Medulla oblongata (tissue), 1 donor: ENCODE data around the gene THOP1.

ENCODE experiments used
- DNase-seq: peaks from one replicate; pipeline ENCODE4 v3.0.0-alpha.2; 2015; ENCODE audit errors: extremely low spot score

Gene THOP1

DNA sequence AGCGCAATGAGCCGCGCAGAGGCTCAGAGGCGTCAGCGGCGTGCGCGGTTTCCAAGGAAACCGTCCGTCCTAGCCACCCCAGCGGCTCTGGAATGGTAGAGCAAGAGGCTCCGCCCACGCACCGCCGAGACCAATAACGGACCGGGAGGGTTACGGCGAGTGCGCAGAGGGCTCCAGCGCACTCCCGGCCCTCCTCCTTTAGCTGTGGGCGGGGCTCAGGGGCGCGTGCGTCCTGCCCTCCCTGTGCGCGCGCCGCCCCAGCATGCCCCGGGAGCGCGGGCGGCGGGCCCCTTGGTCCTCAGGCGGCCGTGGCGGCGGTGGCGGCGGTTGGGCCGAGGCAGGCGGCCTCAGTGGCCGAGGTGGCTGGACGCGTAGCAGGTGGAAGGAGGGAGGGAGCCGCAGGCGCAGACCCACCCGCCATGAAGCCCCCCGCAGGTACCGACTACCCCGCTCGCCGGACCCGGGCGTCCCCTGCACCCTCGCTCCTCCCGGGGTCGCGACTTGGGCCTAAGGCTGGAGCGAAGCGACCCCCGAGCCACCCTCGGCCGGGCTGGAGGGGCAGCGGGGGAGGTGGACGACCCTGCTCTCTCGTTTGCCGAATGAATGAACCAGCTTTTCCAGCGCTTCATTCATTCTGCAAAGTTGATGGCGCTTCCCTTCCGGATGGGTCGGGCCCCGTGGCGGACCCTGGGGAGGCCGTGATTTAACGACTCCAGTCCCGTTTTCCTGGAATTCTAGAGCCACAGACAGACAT, at the start of gene THOP1:
Gene THOP1, plus strand, starts transcription at position 260 of the 754 bp plus-strand sequence. Its CDS starts 160 bp downstream, at position 420.
- DNase-seq = peak; percentile 99

GRCh38 chr19:2736550-2737190, 48.6 kb upstream of the THOP1 start:
- DNase-seq = no peak

DNA sequence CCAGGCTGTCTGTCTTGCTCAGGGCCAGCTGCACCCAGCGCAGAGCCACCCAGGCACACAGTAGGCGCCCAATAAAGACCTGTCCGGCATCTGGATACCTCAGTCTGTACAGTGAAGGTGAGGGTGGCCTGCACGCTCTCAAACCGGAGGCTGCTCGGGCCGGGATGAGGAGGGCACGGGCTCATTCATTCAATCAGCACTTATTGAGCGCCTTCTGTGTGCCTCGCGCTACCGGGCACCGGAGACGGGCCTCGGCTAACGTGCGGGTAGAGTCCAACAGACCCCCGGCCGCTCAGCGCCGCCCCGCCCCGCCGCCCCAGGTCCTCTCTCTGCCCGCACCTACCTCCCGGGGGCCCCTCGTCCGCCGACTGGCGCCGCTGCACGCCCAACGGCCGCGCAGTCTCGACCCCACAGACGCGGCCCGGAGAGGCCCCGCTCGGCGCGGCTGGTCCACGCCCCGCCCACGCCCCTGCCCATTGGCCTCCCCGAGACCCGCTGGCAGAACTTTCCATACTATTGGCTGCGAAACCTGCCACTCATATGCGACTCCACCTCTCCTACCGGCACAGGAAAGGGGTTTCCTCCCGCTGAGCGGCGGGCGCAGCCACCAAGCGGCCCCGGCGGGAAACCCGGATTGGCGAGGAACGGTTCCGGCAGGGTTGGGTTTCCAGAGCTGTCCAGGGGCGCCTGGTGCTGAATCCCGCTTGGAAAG, 45.5 kb upstream of the THOP1 start, which contains the start of gene SLC39A3:
Gene SLC39A3, minus strand, starts transcription at position 416 of the 712 bp plus-strand sequence. CDS start 2,760 bp downstream, outside the sequence.
- DNase-seq = peak; percentile 99

DNA sequence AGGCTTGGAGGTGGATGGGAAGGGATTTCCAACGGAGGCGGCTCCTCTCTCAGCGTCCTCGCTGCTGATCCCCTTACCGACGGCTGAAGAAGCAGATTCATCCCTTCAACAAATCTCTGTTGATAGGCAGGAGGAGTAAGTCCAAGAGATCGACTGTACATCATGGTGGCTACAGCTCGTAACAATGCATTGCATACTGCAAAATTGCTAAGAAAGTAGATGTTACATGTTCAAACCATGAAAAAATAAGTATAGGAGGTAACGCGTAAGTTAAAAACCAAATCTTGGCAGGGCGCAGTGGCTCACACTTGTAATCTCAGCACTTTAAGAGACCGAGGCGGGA, 45.0 kb upstream of the THOP1 start:
- no peak for DNase-seq

DNA sequence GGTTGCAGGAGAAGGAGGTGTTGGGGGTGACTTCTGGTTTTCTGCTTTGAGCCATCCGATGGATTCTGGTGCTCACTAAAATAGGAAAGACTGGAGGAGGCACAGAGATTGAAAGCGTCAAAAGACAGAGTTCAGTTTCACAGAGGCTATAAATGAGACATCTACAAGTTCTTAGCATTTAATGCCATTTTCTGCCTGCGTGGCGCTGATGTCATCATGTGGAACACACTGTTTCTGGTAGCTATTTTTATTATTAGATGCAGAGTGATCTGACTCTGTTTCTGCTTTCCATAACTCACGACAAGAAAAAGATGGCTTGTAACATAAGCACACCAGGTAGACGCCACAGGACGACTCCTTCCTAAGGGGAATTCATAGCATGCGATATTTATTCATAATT, 42.2 kb upstream of the THOP1 start:
- DNase-seq = no peak

DNA sequence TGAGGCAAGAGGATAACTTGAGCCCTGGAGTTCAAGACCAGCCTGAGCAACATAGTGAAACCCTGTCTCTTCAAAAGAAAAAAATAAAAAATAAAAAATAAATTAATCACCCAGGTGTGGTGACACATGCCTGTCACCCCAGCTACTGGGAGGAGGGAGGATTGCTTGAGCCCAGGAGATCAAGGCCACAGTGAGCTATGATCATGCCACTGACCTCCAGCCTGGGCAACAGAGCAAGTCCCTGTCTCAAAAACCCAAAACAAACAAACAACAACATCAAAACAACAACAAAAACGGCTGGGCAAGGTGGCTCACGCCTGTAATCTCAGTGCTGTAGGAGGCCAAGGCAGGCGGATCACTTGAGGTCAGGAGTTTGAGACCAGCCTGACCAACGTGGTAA, 41.2 kb upstream of the THOP1 start:
- no peak for DNase-seq

DNA sequence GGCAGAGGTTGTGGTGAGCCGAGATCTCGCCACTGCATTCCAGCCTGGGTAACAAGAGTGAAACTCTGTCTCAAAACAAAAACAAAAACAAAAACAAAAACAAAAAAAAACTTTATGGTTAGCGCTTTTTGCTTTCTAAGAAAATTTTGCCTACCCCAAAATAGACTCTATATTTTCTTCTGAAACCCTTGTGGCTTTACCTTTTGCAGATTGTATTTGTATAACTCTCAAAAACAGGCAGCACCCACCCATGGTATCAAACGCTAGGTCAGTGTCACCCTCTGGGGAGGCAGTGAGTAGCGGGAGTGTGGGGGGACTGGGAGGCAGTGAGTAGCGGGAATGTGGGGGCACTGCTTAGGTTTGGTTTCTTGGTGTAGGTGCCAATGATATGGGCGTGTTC, 38.0 kb upstream of the THOP1 start:
- no peak for DNase-seq

GRCh38 chr19:2750808-2751437, 34.4 kb upstream of the THOP1 start:
- peak; percentile 36 for DNase-seq

DNA sequence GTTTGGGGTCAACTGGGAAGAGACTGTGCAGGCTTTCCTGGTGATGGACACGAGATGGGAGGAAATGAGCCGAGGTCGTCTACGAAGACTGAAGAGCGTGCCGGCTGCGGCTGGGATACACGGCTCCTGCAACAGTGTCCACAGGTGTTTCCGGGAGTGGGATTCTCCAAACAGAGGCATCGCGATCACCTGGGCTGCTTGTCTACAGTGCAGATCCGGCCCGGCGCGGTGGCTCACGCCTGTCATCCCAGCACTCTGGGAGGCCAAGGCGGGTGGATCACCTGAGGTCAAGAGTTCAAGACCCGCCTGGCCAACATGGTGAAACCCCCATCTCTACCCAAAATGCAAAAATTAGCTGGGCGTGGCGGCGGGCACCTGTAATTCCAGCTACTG, 33.9 kb upstream of the THOP1 start:
- no peak for DNase-seq

DNA sequence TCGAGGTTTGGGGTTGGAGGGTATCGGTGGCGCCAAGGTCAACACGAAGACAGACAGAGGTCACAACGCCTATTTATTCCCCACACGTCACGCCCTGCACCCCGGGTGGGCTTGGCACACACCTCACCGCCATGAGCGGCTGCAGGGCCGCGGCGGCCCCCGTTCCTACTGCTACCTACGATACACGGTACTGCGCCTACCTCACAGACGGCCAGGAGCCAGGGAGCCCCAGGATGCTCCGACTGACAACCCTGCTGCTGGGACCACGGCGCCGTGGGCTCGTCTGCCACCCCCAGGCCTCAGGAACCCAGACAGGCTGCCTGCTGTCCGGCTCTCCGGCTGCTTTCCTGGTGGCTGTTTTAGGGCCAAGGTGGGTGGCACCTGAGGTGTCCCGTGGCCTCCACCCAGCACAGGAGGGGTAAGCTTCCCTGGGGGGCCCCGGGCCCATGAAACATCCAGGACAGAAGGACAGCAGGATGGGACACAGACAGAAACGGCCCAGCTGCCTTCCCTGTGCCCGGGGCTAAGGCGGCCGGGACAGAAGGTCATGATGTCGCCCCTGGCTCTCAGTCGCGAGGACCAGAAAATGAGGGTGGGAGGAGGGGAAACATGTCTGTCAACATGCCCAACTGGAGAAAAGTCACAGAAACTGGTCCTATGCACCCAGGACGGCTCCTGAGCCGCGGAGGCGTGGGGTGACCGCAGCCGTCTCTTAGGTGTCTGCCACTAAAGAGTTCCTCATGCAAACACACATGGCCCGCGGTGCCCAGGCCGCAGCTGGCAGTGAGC, 30.4 kb upstream of the THOP1 start:
- no peak for DNase-seq

DNA sequence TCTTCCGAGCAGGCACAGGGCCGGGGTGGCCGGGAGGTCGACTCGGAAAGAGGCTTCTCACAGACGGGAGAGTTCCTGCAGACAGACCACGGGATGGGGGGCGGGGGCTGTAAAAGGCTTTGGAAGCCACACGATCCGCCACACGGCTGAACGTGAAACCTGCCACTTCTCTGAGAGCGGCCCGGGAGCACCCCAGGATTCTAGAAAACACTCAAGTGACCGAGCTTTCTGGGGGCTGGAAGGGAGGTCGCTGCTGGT, 29.9 kb upstream of the THOP1 start:
- no peak for DNase-seq

GRCh38 chr19:2755811-2756210, 29.5 kb upstream of the THOP1 start:
- no peak for DNase-seq

- no peak for DNase-seq
Observed at GRCh38 chr19:2756477-2756876, 28.8 kb upstream of the THOP1 start.

- DNase-seq = no peak
Observed at GRCh38 chr19:2756921-2757881, 28.1 kb upstream of the THOP1 start.

DNA sequence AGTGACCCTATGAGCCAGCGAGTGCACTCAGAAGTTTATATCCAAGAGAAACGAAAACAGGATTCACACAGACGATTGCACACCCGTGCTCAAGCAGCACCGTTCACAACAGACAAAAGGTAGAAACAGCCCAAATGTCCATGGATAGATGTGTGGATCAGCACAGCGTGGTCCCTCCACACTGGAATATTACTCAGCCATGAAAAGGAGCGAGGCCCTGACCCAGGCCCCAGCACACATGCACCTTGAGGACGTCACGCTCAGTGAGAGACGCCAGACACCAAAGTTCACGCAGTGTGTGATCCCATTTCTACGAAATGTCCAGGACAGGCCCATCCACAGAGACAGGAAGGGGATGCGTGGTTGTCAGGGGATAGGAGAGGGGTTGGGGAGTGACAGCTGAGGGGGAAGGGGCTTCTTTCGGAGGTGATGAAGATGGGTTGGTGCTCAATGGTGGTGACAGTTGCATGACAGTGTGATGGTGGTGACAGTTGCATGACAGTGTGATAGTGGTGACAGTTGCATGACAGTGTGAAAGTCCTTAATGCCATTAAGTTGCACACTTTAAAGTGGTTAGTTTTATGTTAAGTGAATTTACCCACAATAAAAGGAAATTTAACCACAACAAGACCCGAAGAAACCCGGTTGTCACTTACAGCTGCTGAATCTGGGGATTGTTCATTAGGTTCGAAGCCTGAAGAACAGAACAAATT, 26.5 kb upstream of the THOP1 start:
- no peak for DNase-seq

- no peak for DNase-seq
Observed at GRCh38 chr19:2759362-2759761, 25.9 kb upstream of the THOP1 start.

GRCh38 chr19:2759965-2760364, 25.3 kb upstream of the THOP1 start:
- no peak for DNase-seq

DNA sequence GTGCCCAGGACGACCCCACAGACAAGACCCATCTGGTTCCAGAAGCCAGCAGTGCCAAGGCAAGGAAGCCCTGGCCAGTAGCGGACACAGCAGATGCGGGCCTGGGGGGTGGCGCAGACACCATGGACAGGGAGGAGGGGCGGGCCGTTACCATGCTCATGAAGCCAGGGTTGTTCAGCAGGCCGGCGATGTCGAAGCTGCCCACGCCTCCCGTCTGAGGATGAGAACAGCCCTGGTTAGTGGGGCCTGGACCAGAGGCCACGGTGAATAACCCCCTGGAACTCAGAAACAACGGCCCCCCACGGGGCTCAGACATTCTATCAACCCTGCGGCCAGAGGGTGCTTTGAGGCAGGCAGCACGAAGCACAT, 24.0 kb upstream of the THOP1 start:
- no peak for DNase-seq

GRCh38 chr19:2761876-2762782, 23.2 kb upstream of the THOP1 start:
- no peak for DNase-seq
